Neural cell (in vitro differentiated cells): Measurements from ENCODE around the gene OPRL1. TPM values are rescaled to one million over a fixed set of nuclear protein-coding genes. Genes with fewer than 3 reads are reported as not detected.

Experiments
- H2AFZ ChIP-seq: fragments of 200-600, 300-800 bp; sonication (generic), shearing (Covaris generic); 2 replicates; pipeline ENCODE4 v1.6.0; 2014; ENCODE audit warnings: low read depth, mild to moderate bottlenecking, antibody characterized with exemption, low read length, moderate library complexity
- H3F3A ChIP-seq: fragments of 200-600 bp; shearing (Covaris generic); 2 replicates; pipeline ENCODE4 v1.6.1; 2016; ENCODE audit warnings: mild to moderate bottlenecking, moderate library complexity, mixed read lengths, antibody characterized with exemption, low read length; ENCODE audit not compliant: insufficient read depth, poor library complexity, severe bottlenecking
- H3K27ac ChIP-seq: fragments of 200-600, 300-800 bp; sonication (generic), shearing (Covaris generic); 2 replicates; pipeline ENCODE4 v1.5.1; 2014; ENCODE audit warnings: mild to moderate bottlenecking, low read length, moderate library complexity
- H3K27me3 ChIP-seq: fragments of 300-800, 200-600 bp; sonication (generic), shearing (Covaris generic); 2 replicates; pipeline ENCODE4 v1.6.0; 2014; ENCODE audit warnings: mild to moderate bottlenecking, low read depth, low read length, moderate library complexity; ENCODE audit not compliant: insufficient read depth
- H3K36me3 ChIP-seq: fragments of 300-800, 200-600 bp; sonication (generic), shearing (Covaris generic); 2 replicates; pipeline ENCODE4 v1.5.1; 2014; ENCODE audit warnings: mild to moderate bottlenecking, antibody characterized with exemption, low read length, moderate library complexity; ENCODE audit not compliant: insufficient read depth
- H3K4me2 ChIP-seq: fragments of 300-800, 200-600 bp; sonication (generic), shearing (Covaris generic); 2 replicates; pipeline ENCODE4 v1.6.0; 2014; ENCODE audit warnings: mild to moderate bottlenecking, low read length
- H3K4me3 ChIP-seq: fragments of 300-800, 200-600 bp; sonication (generic), shearing (Covaris generic); 2 replicates; pipeline ENCODE4 v1.5.1; 2014; ENCODE audit warnings: mild to moderate bottlenecking, low read length, moderate library complexity
- H3K79me2 ChIP-seq: fragments of 200-600 bp; shearing (Covaris generic); replicated peaks from 2 replicates; pipeline ENCODE4 v1.6.0; 2014; ENCODE audit warnings: mild to moderate bottlenecking, low read length, moderate library complexity; ENCODE audit not compliant: insufficient read depth
- H3K9ac ChIP-seq: fragments of 300-800, 200-600 bp; sonication (generic), shearing (Covaris generic); 2 replicates; pipeline ENCODE4 v1.6.1; 2016; ENCODE audit warnings: mild to moderate bottlenecking, low read length, mixed read lengths
- H3K9me2 ChIP-seq: fragments of 200-600 bp; shearing (Covaris generic); 2 replicates; pipeline ENCODE4 v1.6.1; 2016; ENCODE audit warnings: mild to moderate bottlenecking, low read length, mixed read lengths; ENCODE audit not compliant: insufficient read depth
- H3K9me3 ChIP-seq: fragments of 200-600, 300-800 bp; sonication (generic), shearing (Covaris generic); 2 replicates; pipeline ENCODE4 v1.6.1; 2016; ENCODE audit warnings: mild to moderate bottlenecking, mixed run types, low read length, moderate library complexity, mixed read lengths
- H4K20me1 ChIP-seq: fragments of 200-600 bp; shearing (Covaris generic); 2 replicates; pipeline ENCODE4 v1.6.1; 2016; ENCODE audit warnings: mild to moderate bottlenecking, mixed run types; ENCODE audit not compliant: insufficient read depth
- CTCF ChIP-seq: fragments of 450-650 bp; IDR thresholded peaks from 2 replicates; pipeline ENCODE4 v1.5.1; 2014; ENCODE audit warnings: antibody characterized with exemption, mild to moderate bottlenecking, moderate library complexity; ENCODE audit not compliant: poor library complexity, severe bottlenecking
- EP300 ChIP-seq: fragments of 450-650 bp; conservative IDR thresholded peaks from 2 replicates; pipeline ENCODE4 v1.6.1; 2014; ENCODE audit warnings: antibody characterized with exemption, mild to moderate bottlenecking, moderate library complexity; ENCODE audit not compliant: poor library complexity, severe bottlenecking
- EZH2 ChIP-seq: fragments of 200-600, 300-800 bp; shearing (Covaris generic), sonication (generic); IDR thresholded peaks from 2 replicates; pipeline ENCODE4 v1.6.1; 2014; ENCODE audit warnings: antibody characterized with exemption, low read length, borderline replicate concordance, mild to moderate bottlenecking; ENCODE audit not compliant: insufficient read depth, poor library complexity, severe bottlenecking
- MXI1 ChIP-seq: fragments of 450-650 bp; conservative IDR thresholded peaks from 2 replicates; pipeline ENCODE4 v1.6.1; 2014; ENCODE audit warnings: antibody characterized with exemption, mild to moderate bottlenecking; ENCODE audit not compliant: poor library complexity, severe bottlenecking
- POLR2AphosphoS5 ChIP-seq: IDR thresholded peaks from 2 replicates; pipeline ENCODE4 v1.6.1; 2012
- RAD21 ChIP-seq: fragments of 450-650 bp; conservative IDR thresholded peaks from 2 replicates; pipeline ENCODE4 v1.6.1; 2014; ENCODE audit warnings: antibody characterized with exemption, mild to moderate bottlenecking, moderate library complexity
- REST ChIP-seq: IDR thresholded peaks from 2 replicates; pipeline ENCODE4 v1.6.1; 2012; ENCODE audit warnings: borderline replicate concordance
- SMC3 ChIP-seq: fragments of 450-650 bp; conservative IDR thresholded peaks from 2 replicates; pipeline ENCODE4 v1.6.1; 2014; ENCODE audit warnings: antibody characterized with exemption, mild to moderate bottlenecking, moderate library complexity; ENCODE audit not compliant: poor library complexity
- TAF1 ChIP-seq: IDR thresholded peaks from 2 replicates; pipeline ENCODE4 v1.6.1; 2012; ENCODE audit warnings: low read depth
- polyA plus RNA-seq: library from polyadenylated mRNA; depleted of rRNA; stranded (reverse); fragments of >200 nt; gene quantifications from 2 replicates; pipeline ENCODE4 v1.2.3, GENCODE V29; 2014

The OPRL1 gene
- polyA plus RNA-seq, 1 donor from 2014 or later = 18.3 TPM

GRCh38 chr20:64042054-64042781 lies 37.7 kb upstream of the OPRL1 start:
- Histone ChIP-seq H3F3A (no peaks in the 10 kb centered on the region), H3K4me2 (no peak overlapping the region), H4K20me1 (no peaks in the 10 kb centered on the region), H3K9ac (no peak overlapping the region), H3K36me3 (no peaks in the 10 kb centered on the region), H3K79me2 (no peaks in the 10 kb centered on the region), H3K4me3 (peak overlapping the region; percentile 48), H3K9me3 (no peaks in the 10 kb centered on the region), H3K9me2 (no peaks in the 10 kb centered on the region), H2AFZ (no peak overlapping the region), H3K27me3 (peaks cover 96% of the 10 kb centered on the region), H3K27ac (no peak overlapping the region)
- no peak for TF ChIP-seq TAF1
- peak; percentile 58 for TF ChIP-seq EZH2
- TF ChIP-seq EP300 = no peak

- no peak for TF ChIP-seq MXI1
- TF ChIP-seq REST = no peak
- no peak for TF ChIP-seq CTCF
- TF ChIP-seq EZH2 = no peak
- no peak for TF ChIP-seq POLR2AphosphoS5
- no peak for TF ChIP-seq RAD21
- no peak for TF ChIP-seq TAF1
- no peak for TF ChIP-seq EP300
- TF ChIP-seq SMC3 = no peak
- H3K79me2 ChIP-seq = no peaks in the 10 kb centered on the region
- H3K27me3 ChIP-seq = peaks cover 95% of the 10 kb centered on the region
- H3K36me3 ChIP-seq = no peaks in the 10 kb centered on the region
- H2AFZ ChIP-seq = no peak overlapping the region
- H3K9me3 ChIP-seq = no peaks in the 10 kb centered on the region
- H3F3A ChIP-seq = no peaks in the 10 kb centered on the region
- no peak overlapping the region for H3K27ac ChIP-seq
- no peak overlapping the region for H3K4me3 ChIP-seq
- no peaks in the 10 kb centered on the region for H4K20me1 ChIP-seq
- H3K4me2 ChIP-seq = no peak overlapping the region
- no peak overlapping the region for H3K9ac ChIP-seq
- H3K9me2 ChIP-seq = no peaks in the 10 kb centered on the region
Observed at GRCh38 chr20:64043768-64044167, 36.1 kb upstream of the OPRL1 start.
